Transverse colon (tissue), 4 donors: ENCODE measurements around the gene FGF8. TPM values are rescaled to one million over a fixed set of nuclear protein-coding genes. Genes with fewer than 3 reads are reported as not detected.

Experiments used
- DNase-seq: peaks from one replicate; pipeline ENCODE4 v3.0.0-alpha.2; 2019
- H3K27ac ChIP-seq, 4 donors: fragments of 200-600 bp; sonication (generic); 2 replicates each; pipeline ENCODE4 v1.5.1; 2016 to 2018; ENCODE audit warnings: inconsistent platforms in 4 of 4
- H3K27me3 ChIP-seq: fragments of 200-600 bp; sonication (generic); 2 replicates; pipeline ENCODE4 v1.5.1; 2017; ENCODE audit warnings: inconsistent platforms
- H3K36me3 ChIP-seq, 4 donors: fragments of 200-600 bp; sonication (generic); 2 replicates each; pipeline ENCODE4 v1.5.1; 2017 to 2019; ENCODE audit warnings: inconsistent platforms in 4 of 4
- H3K4me1 ChIP-seq, 4 donors: fragments of 200-600 bp; sonication (generic); 2 replicates each; pipeline ENCODE4 v1.5.1; 2017 to 2020; ENCODE audit warnings: inconsistent platforms in 4 of 4
- H3K4me3 ChIP-seq, 4 donors: fragments of 200-600 bp; sonication (generic); 1 replicate in 1 of 4; 2 replicates in 3 of 4; pipeline versions ENCODE4 v1.5.1 to v1.6.1; 2017 to 2019; ENCODE audit warnings: inconsistent platforms in 4 of 4
- H3K9me3 ChIP-seq, 2 donors: fragments of 200-600 bp; sonication (generic); 2 replicates each; pipeline ENCODE4 v1.5.1; 2017 to 2019; ENCODE audit warnings: inconsistent platforms in 2 of 2
- CTCF ChIP-seq, 5 experiments: fragments of 200-600 bp in 3 of 5; fragments of 450-650 bp in 2 of 5; sonication (generic) in 3 of 5; IDR thresholded peaks; 1 replicate in 2 of 5; 2 replicates in 3 of 5; pipeline ENCODE4 v1.5.1; 2016 to 2017; ENCODE audit warnings: antibody characterized with exemption in 5 of 5, inconsistent platforms in 3 of 5, mild to moderate bottlenecking in 2 of 5, moderate library complexity in 1 of 5
- EP300 ChIP-seq: sonication (generic); formaldehyde crosslinking; IDR thresholded peaks from one replicate; pipeline ENCODE4 v1.6.1; 2017; ENCODE audit warnings: antibody characterized with exemption, low read depth
- POLR2A ChIP-seq: fragments of 450-650 bp; IDR thresholded peaks from one replicate; pipeline ENCODE4 v1.6.1; 2016; ENCODE audit warnings: antibody characterized with exemption, mild to moderate bottlenecking, moderate library complexity
- POLR2AphosphoS5 ChIP-seq, 3 donors: sonication (generic); formaldehyde crosslinking; IDR thresholded peaks; one replicate each; pipeline ENCODE4 v1.6.1; 2016; ENCODE audit warnings: antibody characterized with exemption in 3 of 3
- WGBS, 2 donors: methylation state at CpG; one replicate each; pipeline ENCODE4 v1.1.5; 2018; ENCODE audit warnings: low coverage in 1 of 2; 5-methylcytosine and 5-hydroxymethylcytosine counted together
- in situ Hi-C, 4 donors: fragments of 200-750 bp; cut with MboI; loops; one replicate each; pipeline versions ENCODE4 v1.15.0 to v1.15.1; 2017; ENCODE audit warnings: low sequenced_read_pairs in 3 of 4, low pct_ligation_motif_present in 1 of 4, low pct_unique_long_range_greater_than_20kb in 1 of 4
- intact Hi-C: fragments of 100-400 bp; cut with DNase I; formaldehyde crosslinking; loops from one replicate; pipeline ENCODE4 v1.15.1; 2023; ENCODE audit warnings: low total_unique reads
- total RNA-seq, 4 donors: library from RNA; depleted of rRNA; stranded (reverse); fragments of >200 nt; gene quantifications; one replicate each; pipeline ENCODE4 v1.1.0, GENCODE V29; 2016

Gene FGF8
- total RNA-seq, 4 donors from 2014 or later = not detected

GRCh38 chr10:101766306-101766705 lies 9.6 kb downstream of the FGF8 start:
- Histone ChIP-seq H3K4me1 (no peaks in the 10 kb centered on the region), H3K27ac (no peak overlapping the region), H3K27me3 (peaks cover 69% of the 10 kb centered on the region), H3K9me3 (no peaks in the 10 kb centered on the region), H3K4me3 (no peak overlapping the region), H3K36me3 (no peaks in the 10 kb centered on the region)
- intact Hi-C loops (no loop called here), in situ Hi-C loops (loop anchor here in 1 of 4 donors (25.0 kb wide), 1 partner anchor 554 kb away; no protein-coding TSS in a partner anchor)
- TF ChIP-seq POLR2AphosphoS5 (IDR thresholded peaks at IDR 0.05) (no peak), EP300 (no peak)
- WGBS, 2 donors = 62 to 73% methylated on average over 5 to 6 of the region's 6 CpGs
- no peak for DNase-seq

GRCh38 chr10:101763141-101763846 lies 12.6 kb downstream of the FGF8 start:
- no peak overlapping the region for H3K27ac ChIP-seq
- H3K36me3 ChIP-seq = no peaks in the 10 kb centered on the region
- peaks cover 39% of the 10 kb centered on the region for H3K27me3 ChIP-seq
- H3K4me3 ChIP-seq = no peak overlapping the region
- 84% methylated on average over 10 of the region's 10 CpGs; no CpG with 5 or more reads in 1 of the 2 donors for WGBS, 2 donors
- no peaks in the 10 kb centered on the region for H3K4me1 ChIP-seq
- no peak for DNase-seq
- no peaks in the 10 kb centered on the region for H3K9me3 ChIP-seq
- TF ChIP-seq CTCF (IDR thresholded peaks at IDR 0.05) = no peak
- in situ Hi-C loops (loop anchor here in 1 of 4 donors (25.0 kb wide), 1 partner anchor 551 kb away; no protein-coding TSS in a partner anchor), intact Hi-C loops (no loop called here)

GRCh38 chr10:101762736-101763135 lies 13.2 kb downstream of the FGF8 start:
- DNase-seq = no peak
- Histone ChIP-seq H3K9me3 (no peaks in the 10 kb centered on the region), H3K27me3 (peaks cover 34% of the 10 kb centered on the region), H3K27ac (no peak overlapping the region), H3K4me1 (no peaks in the 10 kb centered on the region), H3K4me3 (no peak overlapping the region), H3K36me3 (no peaks in the 10 kb centered on the region)
- 88% methylated on average over 5 of the region's 5 CpGs; no CpG with 5 or more reads in 1 of the 2 donors for WGBS, 2 donors
- in situ Hi-C loops (loop anchor here in 1 of 4 donors (25.0 kb wide), 1 partner anchor 550 kb away; no protein-coding TSS in a partner anchor), intact Hi-C loops (no loop called here)
- TF ChIP-seq EP300 = no peak

GRCh38 chr10:101761226-101761625 lies 14.7 kb downstream of the FGF8 start:
- Histone ChIP-seq H3K27ac (no peak overlapping the region), H3K9me3 (no peaks in the 10 kb centered on the region), H3K27me3 (peaks cover 20% of the 10 kb centered on the region), H3K36me3 (no peaks in the 10 kb centered on the region), H3K4me3 (no peak overlapping the region), H3K4me1 (no peaks in the 10 kb centered on the region)
- in situ Hi-C loops (loop anchor here in 1 of 4 donors (25.0 kb wide), 1 partner anchor 549 kb away; no protein-coding TSS in a partner anchor), intact Hi-C loops (no loop called here)
- WGBS, 2 donors = 79% methylated on average over 9 of the region's 9 CpGs; no CpG with 5 or more reads in 1 of the 2 donors
- DNase-seq = no peak
- no peak for TF ChIP-seq POLR2A
- TF ChIP-seq CTCF (IDR thresholded peaks at IDR 0.05) = no peak
- TF ChIP-seq POLR2AphosphoS5 (IDR thresholded peaks at IDR 0.05) = no peak
- TF ChIP-seq EP300 = no peak

GRCh38 chr10:101760510-101760909 lies 15.4 kb downstream of the FGF8 start:
- in situ Hi-C loops = loop anchor here in 1 of 4 donors (25.0 kb wide), 1 partner anchor 548 kb away; no protein-coding TSS in a partner anchor
- no peak for DNase-seq
- WGBS, 2 donors = 76 to 100% methylated on average over 2 to 3 of the region's 3 CpGs
- H3K4me3 ChIP-seq = no peak overlapping the region
- H3K9me3 ChIP-seq = no peaks in the 10 kb centered on the region
- intact Hi-C loops = no loop called here
- H3K36me3 ChIP-seq = no peaks in the 10 kb centered on the region
- H3K27ac ChIP-seq = no peak overlapping the region
- peaks cover 13% of the 10 kb centered on the region for H3K27me3 ChIP-seq
- no peak for TF ChIP-seq CTCF (IDR thresholded peaks at IDR 0.05)
- TF ChIP-seq EP300 = no peak
- TF ChIP-seq POLR2AphosphoS5 (IDR thresholded peaks at IDR 0.05) = no peak
- TF ChIP-seq POLR2A = no peak
- H3K4me1 ChIP-seq = no peaks in the 10 kb centered on the region
